Endothelial cell of umbilical vein (primary cell): ENCODE measurements around the gene IGF2R. TPM values are rescaled to one million over a fixed set of nuclear protein-coding genes. Genes with fewer than 3 reads are reported as not detected.

Source experiments
- BruUV-seq: library from RNA; stranded (reverse); fragments of 400-500 nt; replicated peaks from 2 replicates; lab custom pipeline; 2021; lab: Mats Ljungman, UMichigan
- CTCF ChIA-PET: fragments of 300-600, 350-600 bp; sonication (Branson Sonifier 250); formaldehyde crosslinking; loops from one replicate; lab custom pipeline; 2021; ENCODE audit warnings: antibody characterized with exemption, inconsistent platforms; lab: Charles Lee
- POLR2A ChIA-PET: fragments of 300-600, 350-600 bp; sonication (Branson Sonifier 250); formaldehyde crosslinking; loops from one replicate; lab custom pipeline; 2021; ENCODE audit warnings: antibody characterized with exemption, inconsistent platforms; lab: Charles Lee
- DNase-seq: peaks from one replicate; pipeline ENCODE4 v3.0.0-alpha.2; 2011; ENCODE audit warnings: low read depth, low spot score
- FAIRE-seq: peaks from 2 replicates; lab custom pipeline; 2011; peaks lifted over from hg19 to GRCh38; lab: Jason Lieb, UNC
- H2AFZ ChIP-seq: 2 replicates; pipeline ENCODE4 v1.6.0; 2012; ENCODE audit warnings: low read depth, low read length, control low read depth, inconsistent platforms
- H3K27ac ChIP-seq: 2 replicates; pipeline ENCODE4 v1.5.1; 2011; ENCODE audit warnings: low read depth, mild to moderate bottlenecking, control low read depth, low read length, moderate library complexity; ENCODE audit not compliant: insufficient read depth
- H3K27me3 ChIP-seq, 2 experiments: 2 replicates each; pipeline versions ENCODE4 v1.6.0 to v1.6.1; 2011; ENCODE audit warnings: low read length in 2 of 2, mixed read lengths in 1 of 2; ENCODE audit not compliant: control insufficient read depth in 2 of 2, insufficient read depth in 2 of 2
- H3K36me3 ChIP-seq, 2 experiments: 2 replicates in 1 of 2; 3 replicates in 1 of 2; pipeline ENCODE4 v1.5.1; 2011; ENCODE audit warnings: low read length in 2 of 2, mild to moderate bottlenecking in 1 of 2, moderate library complexity in 1 of 2; ENCODE audit not compliant: control insufficient read depth in 2 of 2, insufficient read depth in 2 of 2; ENCODE audit errors: extremely low read depth in 1 of 2
- H3K4me1 ChIP-seq: 3 replicates; pipeline ENCODE4 v1.5.1; 2011; ENCODE audit warnings: mild to moderate bottlenecking, low read length; ENCODE audit not compliant: control insufficient read depth, insufficient read depth; ENCODE audit errors: extremely low read depth
- H3K4me2 ChIP-seq: 2 replicates; pipeline ENCODE4 v1.6.1; 2011; ENCODE audit warnings: low read length, control low read depth, mixed read lengths; ENCODE audit not compliant: insufficient read depth
- H3K4me3 ChIP-seq, 3 experiments: fragments of 200-600 bp in 1 of 3; sonication (generic), shearing (Covaris generic) in 1 of 3; replicated peaks in 1 of 3; 2 replicates each; pipeline ENCODE4 v1.5.1; 2011 to 2016; ENCODE audit warnings: control low read depth in 3 of 3, low read length in 3 of 3, mild to moderate bottlenecking in 2 of 3, inconsistent platforms in 1 of 3, low read depth in 1 of 3, moderate library complexity in 1 of 3; ENCODE audit not compliant: insufficient read depth in 1 of 3
- H3K79me2 ChIP-seq: 2 replicates; pipeline ENCODE4 v1.6.0; 2012; ENCODE audit warnings: low read length, inconsistent platforms; ENCODE audit not compliant: control insufficient read depth, insufficient read depth
- H3K9ac ChIP-seq: replicated peaks from 2 replicates; pipeline ENCODE3; 2011; ENCODE audit warnings: low read length, control low read depth; ENCODE audit not compliant: insufficient read depth; ENCODE audit errors: extremely low read depth
- H3K9me1 ChIP-seq: replicated peaks from 3 replicates; pipeline ENCODE4 v1.6.0; 2011; ENCODE audit warnings: mild to moderate bottlenecking, low read length; ENCODE audit not compliant: control insufficient read depth, insufficient read depth; ENCODE audit errors: extremely low read depth
- H3K9me3 ChIP-seq: replicated peaks from 2 replicates; pipeline ENCODE4 v1.5.1; 2012; ENCODE audit warnings: low read length, inconsistent platforms; ENCODE audit not compliant: control insufficient read depth, insufficient read depth
- H4K20me1 ChIP-seq: replicated peaks from 2 replicates; pipeline ENCODE3; 2011; ENCODE audit warnings: mild to moderate bottlenecking, low read length; ENCODE audit not compliant: control insufficient read depth, insufficient read depth; ENCODE audit errors: extremely low read depth
- EZH2 ChIP-seq: IDR thresholded peaks from 2 replicates; pipeline ENCODE4 v1.6.1; 2012; ENCODE audit warnings: borderline replicate concordance, low read depth, mild to moderate bottlenecking, moderate library complexity, low read length, inconsistent platforms; ENCODE audit not compliant: severe bottlenecking
- FOS ChIP-seq: IDR thresholded peaks from 2 replicates; pipeline ENCODE4 v1.6.1; 2011; ENCODE audit warnings: mild to moderate bottlenecking, low read length, moderate library complexity, borderline replicate concordance; ENCODE audit not compliant: insufficient read depth
- GATA2 ChIP-seq: IDR thresholded peaks from 2 replicates; pipeline ENCODE4 v1.7.0; 2011; ENCODE audit warnings: low read depth, mild to moderate bottlenecking, moderate library complexity, mixed read lengths, low read length; ENCODE audit not compliant: insufficient read length, insufficient read depth
- JUN ChIP-seq: IDR thresholded peaks from 2 replicates; pipeline ENCODE4 v1.6.1; 2011; ENCODE audit warnings: borderline replicate concordance, low read depth; ENCODE audit not compliant: insufficient read length, insufficient read depth
- MYC ChIP-seq: IDR thresholded peaks from one replicate; pipeline ENCODE4 v1.6.1; 2011; ENCODE audit warnings: mild to moderate bottlenecking, low read depth, low read length
- POLR2A ChIP-seq: IDR thresholded peaks from 2 replicates; pipeline ENCODE4 v1.6.1; 2012; ENCODE audit warnings: low read depth, mild to moderate bottlenecking, control low read depth, low read length
- POLR2AphosphoS5 ChIP-seq: IDR thresholded peaks from 2 replicates; pipeline ENCODE4 v1.6.1; 2012; ENCODE audit warnings: low read depth, mild to moderate bottlenecking, control low read depth, low read length, moderate library complexity; ENCODE audit not compliant: insufficient read depth
- dilution Hi-C: fragments of 300-500 bp; cut with MboI; formaldehyde crosslinking; loops from one replicate; pipeline ENCODE4 v1.15.0; 2019; ENCODE audit warnings: low sequenced_read_pairs; ENCODE audit not compliant: extremely low pct_ligation_motif_present
- intact Hi-C: fragments of 100-400 bp; cut with micrococcal nuclease; formaldehyde crosslinking; loops from one replicate; pipeline ENCODE4 v1.10.0; 2022
- polyA plus RNA-seq, 4 experiments: library from polyadenylated mRNA; depleted of rRNA in 3 of 4; stranded (reverse) in 3 of 4; unstranded in 1 of 4; fragments of >200 nt; gene quantifications; 2 replicates each; pipeline versions ENCODE4 v1.2.1 to v1.2.3, GENCODE V29; 2011 to 2012; ENCODE audit warnings: missing spikeins in 1 of 4
- total RNA-seq: library from RNA; stranded (reverse); gene quantifications from 2 replicates; pipeline ENCODE4 v1.2.3, GENCODE V29; 2021
- TF ChIP-seq, protein P1 (sequence below), 2 donors: IDR thresholded peaks; 1 replicate in 1 of 2; 2 replicates in 1 of 2; pipeline ENCODE4 v1.5.1; 2011; ENCODE audit warnings: low read length in 2 of 2, mild to moderate bottlenecking in 2 of 2, moderate library complexity in 2 of 2, control low read depth in 1 of 2, inconsistent platforms in 1 of 2, low read depth in 1 of 2; ENCODE audit not compliant: insufficient read depth in 1 of 2; ENCODE audit errors: extremely low read depth in 1 of 2
- TF ChIP-seq, protein P2 (sequence below): IDR thresholded peaks from 2 replicates; pipeline ENCODE4 v1.6.1; 2011; ENCODE audit not compliant: insufficient read depth, insufficient read length

Gene IGF2R
- total and polyA plus RNA-seq, 2 donors (not counting 3 experiments of a cell fraction or from before 2014, with no cell fraction given): 16.3 to 60.2 TPM

DNA sequence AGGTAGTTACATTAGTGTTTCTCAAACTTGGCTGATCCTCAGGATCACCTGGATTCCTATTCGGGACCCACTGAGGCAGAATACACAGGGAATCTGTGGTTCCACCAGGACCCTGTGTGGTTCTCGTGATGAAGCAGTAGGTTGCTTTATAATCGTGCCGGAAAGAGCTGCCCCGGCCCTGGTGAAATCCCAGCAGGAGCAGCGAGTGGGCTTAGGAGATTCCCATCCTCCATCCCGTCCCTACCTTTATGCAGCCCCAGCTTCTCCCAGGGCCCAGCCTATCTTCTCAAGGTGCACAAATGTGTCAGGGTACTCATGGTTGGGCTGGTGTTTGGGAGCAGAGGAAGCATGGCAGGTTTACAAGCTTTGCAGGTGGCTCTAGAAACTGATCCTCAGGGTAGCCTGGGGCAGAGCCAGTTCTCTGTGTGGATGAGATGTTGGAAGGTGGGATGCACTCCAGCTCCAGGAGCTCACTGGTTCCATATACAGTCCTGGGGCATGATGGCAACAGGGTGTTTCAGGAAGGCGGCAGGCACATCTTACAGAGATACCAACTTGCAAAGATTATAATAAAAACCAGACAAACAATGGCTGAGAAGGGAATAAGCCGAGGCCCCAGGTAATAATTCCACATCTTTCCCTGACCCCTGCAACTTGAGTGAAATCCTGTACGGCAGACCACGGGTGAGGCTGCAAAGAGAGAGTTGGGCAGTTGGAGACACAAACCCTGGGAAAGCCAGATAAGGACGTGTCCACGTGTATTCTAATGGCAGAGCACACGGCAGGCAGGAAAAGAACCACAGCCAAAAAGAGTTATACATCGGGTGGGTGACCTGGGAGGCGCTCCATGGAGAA is 158.6 kb downstream of the IGF2R start:
- Histone ChIP-seq H3K27ac (no peak overlapping the region), H2AFZ (no peak overlapping the region), H3K36me3 (no peaks in the 10 kb centered on the region), H3K9me3 (no peaks in the 10 kb centered on the region), H3K79me2 (no peaks in the 10 kb centered on the region), H3K9ac (no peak overlapping the region), H3K27me3 (no peaks in the 10 kb centered on the region), H3K4me1 (no peaks in the 10 kb centered on the region), H4K20me1 (no peaks in the 10 kb centered on the region), H3K9me1 (no peaks in the 10 kb centered on the region), H3K4me3 (no peak overlapping the region), H3K4me2 (no peak overlapping the region)
- POLR2A ChIA-PET: no interaction called here
- CTCF ChIA-PET: no interaction called here
- intact Hi-C loops (no loop called here), dilution Hi-C loops (no loop called here)
- TF ChIP-seq JUN (no peak), EZH2 (no peak), MYC (no peak), FOS (no peak), POLR2A (no peak), POLR2AphosphoS5 (no peak), GATA2 (no peak)
- TF ChIP-seq, protein P1, sequence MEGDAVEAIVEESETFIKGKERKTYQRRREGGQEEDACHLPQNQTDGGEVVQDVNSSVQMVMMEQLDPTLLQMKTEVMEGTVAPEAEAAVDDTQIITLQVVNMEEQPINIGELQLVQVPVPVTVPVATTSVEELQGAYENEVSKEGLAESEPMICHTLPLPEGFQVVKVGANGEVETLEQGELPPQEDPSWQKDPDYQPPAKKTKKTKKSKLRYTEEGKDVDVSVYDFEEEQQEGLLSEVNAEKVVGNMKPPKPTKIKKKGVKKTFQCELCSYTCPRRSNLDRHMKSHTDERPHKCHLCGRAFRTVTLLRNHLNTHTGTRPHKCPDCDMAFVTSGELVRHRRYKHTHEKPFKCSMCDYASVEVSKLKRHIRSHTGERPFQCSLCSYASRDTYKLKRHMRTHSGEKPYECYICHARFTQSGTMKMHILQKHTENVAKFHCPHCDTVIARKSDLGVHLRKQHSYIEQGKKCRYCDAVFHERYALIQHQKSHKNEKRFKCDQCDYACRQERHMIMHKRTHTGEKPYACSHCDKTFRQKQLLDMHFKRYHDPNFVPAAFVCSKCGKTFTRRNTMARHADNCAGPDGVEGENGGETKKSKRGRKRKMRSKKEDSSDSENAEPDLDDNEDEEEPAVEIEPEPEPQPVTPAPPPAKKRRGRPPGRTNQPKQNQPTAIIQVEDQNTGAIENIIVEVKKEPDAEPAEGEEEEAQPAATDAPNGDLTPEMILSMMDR (IDR thresholded peaks at IDR 0.05; ENCODE audit: extremely low read depth in 1 of 2, insufficient read depth in 1 of 2, low read depth in 1 of 2, low read length in 2 of 2): no peak
- TF ChIP-seq, protein P2, sequence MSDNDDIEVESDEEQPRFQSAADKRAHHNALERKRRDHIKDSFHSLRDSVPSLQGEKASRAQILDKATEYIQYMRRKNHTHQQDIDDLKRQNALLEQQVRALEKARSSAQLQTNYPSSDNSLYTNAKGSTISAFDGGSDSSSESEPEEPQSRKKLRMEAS: no peak
- DNase-seq: no peak
- FAIRE-seq: no peak
- no TSS peak for BruUV-seq
